HFFc6 (cell line): Measurements from ENCODE around the gene KDM5A. TPM values are rescaled to one million over a fixed set of nuclear protein-coding genes. Genes with fewer than 3 reads are reported as not detected.
A peak's percentile ranks its signal among the peaks of the same experiment; 100 is the strongest.

ENCODE experiments used
- DNase-seq: peaks from one replicate; pipeline ENCODE4 v3.0.0-alpha.2; 2018
- H3K27ac Mint-ChIP-seq: 2 replicates; pipeline ENCODE4 v1.8.0; 2020; ENCODE audit warnings: mild to moderate bottlenecking, mixed read lengths
- H3K27me3 Mint-ChIP-seq: 2 replicates; pipeline ENCODE4 v1.8.0; 2021; ENCODE audit warnings: mild to moderate bottlenecking, moderate library complexity, mixed read lengths; ENCODE audit not compliant: insufficient read depth
- H3K36me3 Mint-ChIP-seq: 2 replicates; pipeline ENCODE4 v1.8.0; 2021; ENCODE audit warnings: low read depth, mixed read lengths
- H3K4me1 Mint-ChIP-seq: 2 replicates; pipeline ENCODE4 v1.8.0; 2020; ENCODE audit warnings: low read depth, mixed read lengths
- H3K4me3 Mint-ChIP-seq: 2 replicates; pipeline ENCODE4 v1.8.0; 2020; ENCODE audit warnings: mild to moderate bottlenecking, moderate library complexity, mixed read lengths
- H3K9me3 Mint-ChIP-seq: 2 replicates; pipeline ENCODE4 v1.8.0; 2020; ENCODE audit warnings: mild to moderate bottlenecking, mixed read lengths
- CTCF ChIP-seq: fragments of 200-600 bp; sonication (generic); IDR thresholded peaks from 2 replicates; pipeline ENCODE4 v1.5.0; 2021; ENCODE audit warnings: antibody characterized with exemption, mild to moderate bottlenecking
- total RNA-seq, 6 experiments: library from RNA; stranded (reverse); fragmentation: NEBNext Ultra II Directional; extraction: Animal tissue kit (Norgen Biotek cat#: 25700); gene quantifications; 2 replicates in 1 of 6; 3 replicates in 5 of 6; pipeline ENCODE4 v1.2.3, GENCODE V29; 2021

The KDM5A gene
- total RNA-seq, 6 experiments from 2014 or later: 47.1 to 55.0 (median 52.0) TPM

- H3K9me3 Mint-ChIP-seq: no peaks in the 10 kb centered on the region
- peaks cover 45% of the 10 kb centered on the region for H3K27me3 Mint-ChIP-seq
- H3K27ac Mint-ChIP-seq: no peak overlapping the region
- no peaks in the 10 kb centered on the region for H3K36me3 Mint-ChIP-seq
- H3K4me3 Mint-ChIP-seq: no peak overlapping the region
- no peaks in the 10 kb centered on the region for H3K4me1 Mint-ChIP-seq
- TF ChIP-seq CTCF: 0 out of 2 replicates have a peak, but pooled peaks have one; percentile 7
- no peak for DNase-seq
These were observed 135.1 kb downstream of the KDM5A start for GRCh38 chr12:254039-254438.

- Mint-ChIP-seq H3K4me3 (no peak overlapping the region), H3K27me3 (peaks cover 43% of the 10 kb centered on the region)
- no peak for TF ChIP-seq CTCF
These were observed 135.8 kb downstream of the KDM5A start for GRCh38 chr12:253116-253831.

GRCh38 chr12:252636-253035 lies 136.5 kb downstream of the KDM5A start:
- no peak for TF ChIP-seq CTCF
- H3K36me3 Mint-ChIP-seq: no peaks in the 10 kb centered on the region
- no peaks in the 10 kb centered on the region for H3K9me3 Mint-ChIP-seq
- H3K4me3 Mint-ChIP-seq: no peak overlapping the region
- H3K27me3 Mint-ChIP-seq: peaks cover 37% of the 10 kb centered on the region
- no peaks in the 10 kb centered on the region for H3K4me1 Mint-ChIP-seq
- no peak for DNase-seq
- no peak overlapping the region for H3K27ac Mint-ChIP-seq

More at GRCh38 chr12:253116-253831, 135.8 kb downstream of the KDM5A start:
- Mint-ChIP-seq H3K9me3 (no peaks in the 10 kb centered on the region), H3K4me1 (no peaks in the 10 kb centered on the region), H3K27ac (no peak overlapping the region), H3K36me3 (no peaks in the 10 kb centered on the region)
- no peak for DNase-seq

GRCh38 chr12:247271-247670 lies 141.8 kb downstream of the KDM5A start:
- Mint-ChIP-seq H3K27me3 (peaks cover 15% of the 10 kb centered on the region), H3K4me1 (no peaks in the 10 kb centered on the region), H3K9me3 (peaks cover 12% of the 10 kb centered on the region), H3K36me3 (0 out of 2 replicates have a peak, but pooled peaks cover 4% of the 10 kb centered on the region), H3K27ac (no peak overlapping the region), H3K4me3 (no peak overlapping the region)
- TF ChIP-seq CTCF: no peak
- no peak for DNase-seq

GRCh38 chr12:243381-243780 lies 145.7 kb downstream of the KDM5A start:
- TF ChIP-seq CTCF: no peak
- no peaks in the 10 kb centered on the region for H3K4me1 Mint-ChIP-seq
- H3K4me3 Mint-ChIP-seq: no peak overlapping the region
- H3K36me3 Mint-ChIP-seq: 0 out of 2 replicates have a peak, but pooled peaks cover 4% of the 10 kb centered on the region
- peaks cover 12% of the 10 kb centered on the region for H3K9me3 Mint-ChIP-seq
- DNase-seq: no peak
- no peak overlapping the region for H3K27ac Mint-ChIP-seq
- H3K27me3 Mint-ChIP-seq: peaks cover 14% of the 10 kb centered on the region
